ENCODE measurements around the gene TTC21B. TPM values are rescaled to one million over a fixed set of nuclear protein-coding genes. Genes with fewer than 3 reads are reported as not detected.

TTC21B gene
- total RNA-seq, 1 experiment from 2014 or later: 9.8 TPM

GRCh38 chr2:165959371-165959770 is 5.8 kb upstream of the TTC21B start:
- no peak overlapping the region for H3K4me3 ChIP-seq
- no peaks in the 10 kb centered on the region for H3K9me3 ChIP-seq (ENCODE audit: insufficient read depth, low read depth)
- no peaks in the 10 kb centered on the region for H3K79me2 ChIP-seq (ENCODE audit: low read depth)
- H2AFZ ChIP-seq: no peak overlapping the region
- H4K20me1 ChIP-seq (ENCODE audit: insufficient read depth): no peaks in the 10 kb centered on the region
- no peaks in the 10 kb centered on the region for H3K9me2 ChIP-seq (ENCODE audit: insufficient read depth)
- H3K36me3 ChIP-seq (ENCODE audit: low read depth): no peaks in the 10 kb centered on the region
- no peak overlapping the region for H3K27ac ChIP-seq
- no peak overlapping the region for H3K4me2 ChIP-seq
- H3K27me3 ChIP-seq (ENCODE audit: insufficient read depth, low read depth): no peaks in the 10 kb centered on the region
- no peak for DNase-seq
- TF ChIP-seq EZH2 (IDR thresholded peaks at IDR 0.05; ENCODE audit: low read depth): no peak
- TF ChIP-seq, protein P1, sequence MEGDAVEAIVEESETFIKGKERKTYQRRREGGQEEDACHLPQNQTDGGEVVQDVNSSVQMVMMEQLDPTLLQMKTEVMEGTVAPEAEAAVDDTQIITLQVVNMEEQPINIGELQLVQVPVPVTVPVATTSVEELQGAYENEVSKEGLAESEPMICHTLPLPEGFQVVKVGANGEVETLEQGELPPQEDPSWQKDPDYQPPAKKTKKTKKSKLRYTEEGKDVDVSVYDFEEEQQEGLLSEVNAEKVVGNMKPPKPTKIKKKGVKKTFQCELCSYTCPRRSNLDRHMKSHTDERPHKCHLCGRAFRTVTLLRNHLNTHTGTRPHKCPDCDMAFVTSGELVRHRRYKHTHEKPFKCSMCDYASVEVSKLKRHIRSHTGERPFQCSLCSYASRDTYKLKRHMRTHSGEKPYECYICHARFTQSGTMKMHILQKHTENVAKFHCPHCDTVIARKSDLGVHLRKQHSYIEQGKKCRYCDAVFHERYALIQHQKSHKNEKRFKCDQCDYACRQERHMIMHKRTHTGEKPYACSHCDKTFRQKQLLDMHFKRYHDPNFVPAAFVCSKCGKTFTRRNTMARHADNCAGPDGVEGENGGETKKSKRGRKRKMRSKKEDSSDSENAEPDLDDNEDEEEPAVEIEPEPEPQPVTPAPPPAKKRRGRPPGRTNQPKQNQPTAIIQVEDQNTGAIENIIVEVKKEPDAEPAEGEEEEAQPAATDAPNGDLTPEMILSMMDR (conservative IDR thresholded peaks at IDR 0.05): no peak
- no peaks in the 10 kb centered on the region for H3K4me1 ChIP-seq (replicated peaks; ENCODE audit: insufficient read depth)
- POLR2A ChIA-PET (ENCODE audit: unreplicated experiment): no interaction called here
- H3F3A ChIP-seq (ENCODE audit: insufficient read depth, low read depth): no peaks in the 10 kb centered on the region
- CTCF ChIA-PET: no interaction called here
- BruUV-seq (replicated peaks): no TSS peak
- intact Hi-C loops (cut with micrococcal nuclease; ENCODE audit: unreplicated experiment): no loop called here

DNA sequence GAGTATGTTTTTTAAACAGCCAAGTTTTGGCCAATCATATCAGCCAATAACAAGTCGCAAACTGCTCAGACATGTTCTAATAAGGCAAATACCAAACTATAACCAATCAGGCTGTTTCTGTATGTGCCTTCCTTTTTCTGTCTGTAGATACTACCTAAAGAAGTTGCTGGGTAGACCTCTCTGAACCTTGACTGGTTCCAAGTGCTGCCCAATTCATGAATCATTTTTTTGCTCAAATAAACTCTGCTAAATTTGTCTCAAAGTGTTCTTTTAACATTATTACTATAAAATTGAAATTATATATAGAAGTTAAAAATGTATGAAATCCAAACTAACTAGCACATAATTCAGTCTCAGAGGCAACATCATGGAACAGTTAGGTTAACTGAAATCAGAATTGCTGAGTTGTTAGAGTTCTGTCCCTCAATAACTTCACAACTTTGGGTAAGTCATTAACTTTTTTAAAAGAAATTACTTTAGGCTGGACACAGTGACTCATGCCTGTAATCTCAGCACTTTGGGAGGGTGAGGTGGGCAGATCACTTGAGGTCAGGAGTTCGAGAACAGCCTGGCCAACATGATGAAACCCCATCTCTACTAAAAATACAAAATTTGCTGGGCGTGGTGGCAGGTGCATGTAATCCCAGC is 4.9 kb upstream of the TTC21B start:
- H3K27me3 ChIP-seq (ENCODE audit: insufficient read depth, low read depth): no peaks in the 10 kb centered on the region
- CTCF ChIA-PET: no interaction called here
- TF ChIP-seq, protein P1 (conservative IDR thresholded peaks at IDR 0.05): no peak
- TF ChIP-seq EZH2 (IDR thresholded peaks at IDR 0.05; ENCODE audit: low read depth): no peak
- DNase-seq: no peak
- no peaks in the 10 kb centered on the region for H3F3A ChIP-seq (ENCODE audit: insufficient read depth, low read depth)
- H3K27ac ChIP-seq: no peak overlapping the region
- intact Hi-C loops (cut with micrococcal nuclease; ENCODE audit: unreplicated experiment): no loop called here
- H3K4me1 ChIP-seq (replicated peaks; ENCODE audit: insufficient read depth): no peaks in the 10 kb centered on the region
- BruUV-seq (replicated peaks): no TSS peak
- H2AFZ ChIP-seq: no peak overlapping the region
- no peaks in the 10 kb centered on the region for H3K36me3 ChIP-seq (ENCODE audit: low read depth)
- POLR2A ChIA-PET (ENCODE audit: unreplicated experiment): no interaction called here
- H3K4me3 ChIP-seq: no peak overlapping the region
- H3K9me2 ChIP-seq (ENCODE audit: insufficient read depth): no peaks in the 10 kb centered on the region
- no peak overlapping the region for H3K4me2 ChIP-seq
- no peaks in the 10 kb centered on the region for H3K79me2 ChIP-seq (ENCODE audit: low read depth)
- no peaks in the 10 kb centered on the region for H3K9me3 ChIP-seq (ENCODE audit: insufficient read depth, low read depth)
- H4K20me1 ChIP-seq (ENCODE audit: insufficient read depth): no peaks in the 10 kb centered on the region

GRCh38 chr2:165957030-165957675 is 3.6 kb upstream of the TTC21B start:
- 0 out of 2 replicates have a peak, but pooled peaks cover 6% of the 10 kb centered on the region for H3F3A ChIP-seq (ENCODE audit: insufficient read depth, low read depth)
- H3K9me3 ChIP-seq (ENCODE audit: insufficient read depth, low read depth): no peaks in the 10 kb centered on the region
- H3K27ac ChIP-seq: no peak overlapping the region
- ChIA-PET POLR2A (ENCODE audit: unreplicated experiment) (interaction anchor here (0.6 kb wide), 1 partner anchor 203 kb away, joined by 4 read pairs; no protein-coding TSS in a partner anchor), CTCF (no interaction called here)
- no TSS peak for BruUV-seq (replicated peaks)
- no peak overlapping the region for H3K4me3 ChIP-seq
- H3K4me1 ChIP-seq (replicated peaks; ENCODE audit: insufficient read depth): peaks cover 7% of the 10 kb centered on the region
- H3K79me2 ChIP-seq (ENCODE audit: low read depth): no peaks in the 10 kb centered on the region
- intact Hi-C loops (cut with micrococcal nuclease; ENCODE audit: unreplicated experiment): no loop called here
- H3K4me2 ChIP-seq: no peak overlapping the region
- H3K27me3 ChIP-seq (ENCODE audit: insufficient read depth, low read depth): no peaks in the 10 kb centered on the region
- no peak for DNase-seq
- H2AFZ ChIP-seq: no peak overlapping the region
- TF ChIP-seq EZH2 (IDR thresholded peaks at IDR 0.05; ENCODE audit: low read depth): no peak
- TF ChIP-seq, protein P1 (conservative IDR thresholded peaks at IDR 0.05): no peak
- no peaks in the 10 kb centered on the region for H3K36me3 ChIP-seq (ENCODE audit: low read depth)
- no peaks in the 10 kb centered on the region for H3K9me2 ChIP-seq (ENCODE audit: insufficient read depth)
- no peaks in the 10 kb centered on the region for H4K20me1 ChIP-seq (ENCODE audit: insufficient read depth)

All from PC-9 (cell line).